ENCODE data around the gene SRSF12. TPM values are rescaled to one million over a fixed set of nuclear protein-coding genes. Genes with fewer than 3 reads are reported as not detected.
"Not testable (repeated sequence)": the region's sequence is repeated elsewhere in the genome, so short reads cannot be mapped to it uniquely, and the experiment has no call there.

SRSF12 gene
- total RNA-seq, 1 experiment from 2014 or later, result 2.8 TPM

DNA sequence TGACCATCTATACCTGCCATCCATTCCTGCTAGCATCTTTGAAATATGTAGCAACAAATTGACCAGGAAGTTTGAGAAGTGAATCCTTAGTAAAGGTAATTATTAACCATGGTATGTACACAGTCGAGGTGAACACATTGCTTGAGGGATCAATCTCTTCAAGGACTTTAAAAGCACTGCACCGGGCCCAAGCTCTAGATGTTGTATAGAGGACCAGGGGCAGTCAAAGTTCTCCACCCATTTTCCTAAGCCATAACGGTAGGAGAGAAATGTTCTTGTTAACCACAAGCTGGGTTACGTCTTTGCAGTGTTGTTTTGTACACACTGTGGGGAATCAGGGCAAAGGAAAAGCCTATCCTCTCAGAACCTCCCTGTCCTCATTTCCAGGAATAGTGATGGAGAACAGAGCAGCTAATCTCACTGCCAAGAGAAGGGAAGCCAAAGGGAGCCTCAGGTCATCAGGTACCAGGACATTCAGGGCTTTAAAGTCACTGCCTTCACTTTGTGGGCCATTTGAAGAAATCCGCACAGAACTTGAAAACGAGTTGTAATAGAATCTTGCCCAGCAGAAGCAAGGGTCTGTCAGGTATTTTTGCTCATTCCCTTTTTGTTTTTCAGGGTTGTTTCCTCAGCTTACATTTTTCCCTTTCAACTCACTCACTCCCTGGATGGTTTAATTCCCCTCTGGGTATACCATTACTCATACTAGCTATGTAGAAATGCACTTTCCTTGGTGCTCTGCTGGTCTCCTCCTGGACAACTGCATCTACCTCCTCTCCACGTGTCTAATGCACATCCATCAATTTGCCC is 22.7 kb upstream of the SRSF12 start:
- Histone ChIP-seq H3K4me3 (no peak overlapping the region), H3K27ac (0 out of 2 replicates have a peak overlapping the region, but pooled peaks have one; percentile 14), H3K27me3 (replicated peaks) (no peaks in the 10 kb centered on the region), H3K4me1 (replicated peaks) (peaks cover 41% of the 10 kb centered on the region), H3K9me3 (replicated peaks) (no peaks in the 10 kb centered on the region), H3K36me3 (no peaks in the 10 kb centered on the region)
- no peak for DNase-seq (ENCODE audit: low read depth in 1 of 2, low spot score in 2 of 2)

GRCh38 chr6:89139509-89140346 is 21.9 kb upstream of the SRSF12 start:
- peak; percentile 52 to 63 for DNase-seq (ENCODE audit: low read depth in 1 of 2, low spot score in 2 of 2)
- no peaks in the 10 kb centered on the region for H3K27me3 ChIP-seq (replicated peaks)
- H3K4me3 ChIP-seq, result no peak overlapping the region
- H3K36me3 ChIP-seq, result no peaks in the 10 kb centered on the region
- H3K4me1 ChIP-seq (replicated peaks), result peaks cover 36% of the 10 kb centered on the region
- no peaks in the 10 kb centered on the region for H3K9me3 ChIP-seq (replicated peaks)
- H3K27ac ChIP-seq, result peak overlapping the region; percentile 26

- H3K27ac ChIP-seq, result no peak overlapping the region
- peaks cover 30% of the 10 kb centered on the region for H3K4me1 ChIP-seq (replicated peaks)
- no peaks in the 10 kb centered on the region for H3K9me3 ChIP-seq (replicated peaks)
- H3K36me3 ChIP-seq, result no peaks in the 10 kb centered on the region
- no peaks in the 10 kb centered on the region for H3K27me3 ChIP-seq (replicated peaks)
- no peak overlapping the region for H3K4me3 ChIP-seq
- DNase-seq (ENCODE audit: low read depth in 1 of 2, low spot score in 2 of 2), result no peak
These were observed 20.3 kb upstream of the SRSF12 start for GRCh38 chr6:89138173-89138572.

- no peak for DNase-seq (ENCODE audit: low read depth in 1 of 2, low spot score in 2 of 2)
- Histone ChIP-seq H3K27ac (no peak overlapping the region), H3K9me3 (replicated peaks) (no peaks in the 10 kb centered on the region), H3K4me1 (replicated peaks) (peaks cover 16% of the 10 kb centered on the region), H3K36me3 (no peaks in the 10 kb centered on the region), H3K4me3 (no peak overlapping the region), H3K27me3 (replicated peaks) (no peaks in the 10 kb centered on the region)
These were observed 16.9 kb upstream of the SRSF12 start for GRCh38 chr6:89134723-89135122.

DNA sequence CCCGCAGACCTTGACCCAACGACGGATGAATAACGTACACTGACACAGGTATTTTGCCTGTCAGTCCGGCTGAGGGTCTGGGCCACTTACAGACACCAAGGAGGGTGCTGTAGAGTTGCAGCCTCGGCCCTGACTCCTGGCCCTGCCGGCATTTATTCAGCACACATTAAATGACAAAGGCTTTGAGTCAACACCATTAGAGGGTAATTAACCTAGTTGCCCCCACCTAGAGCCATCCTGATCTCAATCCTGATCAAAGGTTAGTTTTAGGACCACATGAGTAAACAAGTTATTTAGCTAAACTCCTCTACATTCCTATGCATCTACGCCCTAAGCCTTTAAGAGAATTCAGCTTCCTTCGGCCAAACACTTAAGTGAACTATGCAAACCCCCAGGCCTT is 16.1 kb upstream of the SRSF12 start:
- no peaks in the 10 kb centered on the region for H3K27me3 ChIP-seq (replicated peaks)
- H3K27ac ChIP-seq, result no peak overlapping the region
- peaks cover 8% of the 10 kb centered on the region for H3K4me1 ChIP-seq (replicated peaks)
- no peaks in the 10 kb centered on the region for H3K36me3 ChIP-seq
- no peak for DNase-seq (ENCODE audit: low read depth in 1 of 2, low spot score in 2 of 2)
- H3K4me3 ChIP-seq, result no peak overlapping the region
- no peaks in the 10 kb centered on the region for H3K9me3 ChIP-seq (replicated peaks)

GRCh38 chr6:89132057-89132456 is 14.2 kb upstream of the SRSF12 start:
- H3K9me3 ChIP-seq (replicated peaks), result no peaks in the 10 kb centered on the region
- no peak overlapping the region for H3K27ac ChIP-seq
- no peaks in the 10 kb centered on the region for H3K4me1 ChIP-seq (replicated peaks)
- no peak overlapping the region for H3K4me3 ChIP-seq
- no peaks in the 10 kb centered on the region for H3K36me3 ChIP-seq
- no peaks in the 10 kb centered on the region for H3K27me3 ChIP-seq (replicated peaks)
- no peak for DNase-seq (ENCODE audit: low read depth in 1 of 2, low spot score in 2 of 2)

- DNase-seq (ENCODE audit: low read depth in 1 of 2, low spot score in 2 of 2), result no peak
- Histone ChIP-seq H3K36me3 (no peaks in the 10 kb centered on the region), H3K27me3 (replicated peaks) (no peaks in the 10 kb centered on the region), H3K9me3 (replicated peaks) (no peaks in the 10 kb centered on the region), H3K4me1 (replicated peaks) (no peaks in the 10 kb centered on the region), H3K27ac (no peak overlapping the region), H3K4me3 (no peak overlapping the region)
These were observed 13.7 kb upstream of the SRSF12 start for GRCh38 chr6:89131599-89131998.

- H3K9me3 ChIP-seq (replicated peaks); H3K27ac ChIP-seq; H3K36me3 ChIP-seq; H3K4me3 ChIP-seq; H3K4me1 ChIP-seq (replicated peaks); H3K27me3 ChIP-seq (replicated peaks); DNase-seq (ENCODE audit: low read depth in 1 of 2, low spot score in 2 of 2): not testable (repeated sequence)
These were observed 10.4 kb upstream of the SRSF12 start for GRCh38 chr6:89128256-89128671.

DNA sequence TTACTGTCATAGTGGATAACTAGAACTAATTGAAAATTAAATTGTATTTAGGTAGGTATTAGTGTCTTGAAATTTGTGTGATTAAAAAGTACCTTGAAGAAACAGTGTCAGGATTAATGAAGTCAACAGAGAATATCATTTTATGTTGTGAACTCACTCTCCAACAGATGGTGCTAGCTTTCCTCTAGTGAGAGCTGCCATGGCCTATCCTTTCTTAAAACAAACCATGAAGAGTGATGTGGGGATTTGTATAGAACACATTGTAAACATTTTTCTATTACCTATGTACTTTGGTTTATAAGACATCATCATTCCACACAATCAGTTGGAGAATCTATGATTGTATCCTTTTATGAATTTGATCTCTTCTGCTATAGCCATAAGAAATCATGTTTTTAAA is 4.8 kb upstream of the SRSF12 start:
- H3K4me3 ChIP-seq, result no peak overlapping the region
- H3K27me3 ChIP-seq (replicated peaks), result peaks cover 1% of the 10 kb centered on the region; the same call in 1 of the 2 replicates
- H3K9me3 ChIP-seq (replicated peaks), result no peaks in the 10 kb centered on the region
- 0 out of 2 replicates have a peak, but pooled peaks cover under 1% of the 10 kb centered on the region for H3K36me3 ChIP-seq
- peaks cover under 1% of the 10 kb centered on the region for H3K4me1 ChIP-seq (replicated peaks)
- DNase-seq (ENCODE audit: low read depth in 1 of 2, low spot score in 2 of 2), result peak in 1 of 2 experiments; percentile 23
- no peak overlapping the region for H3K27ac ChIP-seq

DNA sequence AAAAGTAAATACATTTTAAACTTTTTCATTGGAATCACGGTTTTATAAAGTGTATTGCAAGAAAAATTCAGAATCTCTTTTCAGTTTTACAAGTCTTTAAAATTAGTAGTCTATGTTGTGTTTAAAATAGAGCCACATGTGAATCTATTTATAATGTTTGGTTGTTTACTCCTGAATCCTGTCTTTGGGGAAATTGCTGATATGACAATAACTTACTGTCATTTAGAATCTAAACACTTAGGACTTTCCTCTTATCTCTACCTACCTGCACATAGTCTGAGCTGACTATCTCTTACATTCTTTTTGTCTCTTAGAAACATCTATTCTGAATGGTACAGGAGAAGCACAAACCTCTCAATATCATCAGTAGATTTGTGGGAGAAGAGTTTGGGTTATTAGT is 4.1 kb upstream of the SRSF12 start:
- no peak overlapping the region for H3K4me3 ChIP-seq
- no peak overlapping the region for H3K27ac ChIP-seq
- H3K9me3 ChIP-seq (replicated peaks), result no peaks in the 10 kb centered on the region
- H3K36me3 ChIP-seq, result 0 out of 2 replicates have a peak, but pooled peaks cover 5% of the 10 kb centered on the region
- no peak for DNase-seq (ENCODE audit: low read depth in 1 of 2, low spot score in 2 of 2)
- peaks cover 8% of the 10 kb centered on the region; the same call in 1 of the 2 replicates for H3K27me3 ChIP-seq (replicated peaks)
- H3K4me1 ChIP-seq (replicated peaks), result peaks cover 8% of the 10 kb centered on the region

- peaks cover 8% of the 10 kb centered on the region for H3K4me1 ChIP-seq (replicated peaks)
- no peaks in the 10 kb centered on the region for H3K9me3 ChIP-seq (replicated peaks)
- DNase-seq (ENCODE audit: low read depth in 1 of 2, low spot score in 2 of 2), result no peak
- no peak overlapping the region for H3K27ac ChIP-seq
- H3K27me3 ChIP-seq (replicated peaks), result peaks cover 16% of the 10 kb centered on the region
- no peak overlapping the region for H3K4me3 ChIP-seq
- H3K36me3 ChIP-seq, result 0 out of 2 replicates have a peak, but pooled peaks cover 5% of the 10 kb centered on the region
These were observed 2.5 kb upstream of the SRSF12 start for GRCh38 chr6:89120371-89120770.

- H3K9me3 ChIP-seq (replicated peaks), result no peaks in the 10 kb centered on the region
- H3K4me1 ChIP-seq (replicated peaks), result peaks cover 8% of the 10 kb centered on the region
- H3K27me3 ChIP-seq (replicated peaks), result peaks cover 16% of the 10 kb centered on the region
- H3K4me3 ChIP-seq, result no peak overlapping the region
- no peak overlapping the region for H3K27ac ChIP-seq
- no peak for DNase-seq (ENCODE audit: low read depth in 1 of 2, low spot score in 2 of 2)
- 0 out of 2 replicates have a peak, but pooled peaks cover 5% of the 10 kb centered on the region for H3K36me3 ChIP-seq
These were observed 1.1 kb upstream of the SRSF12 start for GRCh38 chr6:89118931-89119330.

- H3K4me3 ChIP-seq, result no peak overlapping the region; the same call in 1 of the 2 replicates
- no peak overlapping the region for H3K27ac ChIP-seq
- peaks cover 8% of the 10 kb centered on the region for H3K4me1 ChIP-seq (replicated peaks)
- H3K9me3 ChIP-seq (replicated peaks), result no peaks in the 10 kb centered on the region
- H3K27me3 ChIP-seq (replicated peaks), result peaks cover 16% of the 10 kb centered on the region
- H3K36me3 ChIP-seq, result 0 out of 2 replicates have a peak, but pooled peaks cover 5% of the 10 kb centered on the region
- no peak for DNase-seq (ENCODE audit: low read depth in 1 of 2, low spot score in 2 of 2)
These were observed 1.2 kb downstream of the SRSF12 start for GRCh38 chr6:89116702-89117101.

GRCh38 chr6:89111933-89112332 is 5.9 kb downstream of the SRSF12 start:
- H3K9me3 ChIP-seq (replicated peaks), result no peaks in the 10 kb centered on the region
- peaks cover 8% of the 10 kb centered on the region; the same call in 1 of the 2 replicates for H3K27me3 ChIP-seq (replicated peaks)
- H3K4me3 ChIP-seq, result no peak overlapping the region
- DNase-seq (ENCODE audit: low read depth in 1 of 2, low spot score in 2 of 2), result no peak
- H3K36me3 ChIP-seq, result no peaks in the 10 kb centered on the region
- no peak overlapping the region for H3K27ac ChIP-seq
- peaks cover under 1% of the 10 kb centered on the region; the same call in 1 of the 2 replicates for H3K4me1 ChIP-seq (replicated peaks)
